ENCODE data around the gene UBC.

The UBC gene

GRCh38 chr12:124864326-124864752 is 50.1 kb downstream of the UBC start:
- no peak for DNase-seq (ENCODE audit: low read depth)

DNA sequence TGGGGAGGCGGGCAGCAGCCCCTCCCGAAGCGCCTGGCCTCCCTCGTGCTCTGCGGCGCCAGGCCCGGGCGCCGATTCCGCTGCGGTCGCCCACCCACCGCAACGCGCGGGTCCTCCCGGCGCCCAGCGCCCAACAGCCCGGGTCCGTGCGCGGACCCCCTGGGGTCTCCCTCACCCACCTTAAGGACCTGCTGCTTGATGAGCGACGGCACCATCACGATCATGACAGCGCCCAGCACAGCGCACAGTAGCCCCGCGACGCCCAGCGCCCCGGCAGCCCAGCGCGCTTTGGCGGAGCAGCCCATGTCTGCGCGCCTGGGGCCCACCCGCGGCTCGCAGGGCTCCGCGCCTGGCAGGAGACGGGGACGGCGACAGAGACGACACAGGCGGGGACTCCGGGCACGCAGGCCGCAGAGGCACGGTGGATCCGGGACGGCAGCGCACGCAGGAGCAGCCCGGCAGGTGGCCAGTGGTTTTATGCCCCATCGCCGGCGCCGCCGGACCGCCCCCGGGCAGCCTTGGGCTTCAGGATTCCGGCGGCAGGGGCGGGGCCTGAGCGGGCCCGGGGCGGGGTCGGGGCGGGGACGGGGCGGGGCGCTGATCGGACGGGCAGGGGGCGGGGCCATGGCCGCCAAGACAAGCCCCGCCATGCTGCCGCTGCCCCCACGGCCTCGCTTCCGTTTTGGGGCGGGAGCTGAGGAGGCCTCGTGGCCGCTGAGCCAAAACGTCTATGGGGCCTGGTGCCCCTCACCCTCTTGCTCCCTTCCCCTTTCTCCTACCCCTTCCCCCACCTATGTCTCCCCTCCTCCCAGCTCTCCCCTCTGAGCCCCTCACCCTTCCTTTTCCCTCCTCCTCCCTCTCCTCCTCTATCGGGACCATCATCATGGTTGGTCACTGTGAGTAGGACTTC is 50.8 kb downstream of the UBC start, which contains the start of gene SCARB1:
TSS of gene SCARB1 (minus strand) at position 449 of the 910 bp plus-strand sequence. CDS start at position 305, 144 bp downstream.
- DNase-seq (ENCODE audit: low read depth) = peak; percentile 52

GRCh38 chr12:124862768-124863415 is 51.6 kb downstream of the UBC start:
- no peak for DNase-seq (ENCODE audit: low read depth)

GRCh38 chr12:124861898-124862676 is 52.4 kb downstream of the UBC start:
- no peak for DNase-seq (ENCODE audit: low read depth)
